GM08714 (cell line): ENCODE measurements around the gene INTS7.
"Not testable (repeated sequence)": the region's sequence is repeated elsewhere in the genome, so short reads cannot be mapped to it uniquely, and the experiment has no call there.

ENCODE experiments used
- H3K4me3 ChIP-seq: fragments of 200-500 bp; sonication (Bioruptor generic); 2 replicates; pipeline ENCODE4 v1.5.1; 2014; ENCODE audit warnings: mild to moderate bottlenecking, low read length, inconsistent platforms
- ZNF274 ChIP-seq: IDR thresholded peaks from 2 replicates; pipeline ENCODE4 v1.6.1; 2012; ENCODE audit warnings: mild to moderate bottlenecking, low read depth, low read length

INTS7 gene

GRCh38 chr1:211975152-211975941 lies 60.0 kb downstream of the INTS7 start:
- no peak for TF ChIP-seq ZNF274
- H3K4me3 ChIP-seq: no peak overlapping the region

DNA sequence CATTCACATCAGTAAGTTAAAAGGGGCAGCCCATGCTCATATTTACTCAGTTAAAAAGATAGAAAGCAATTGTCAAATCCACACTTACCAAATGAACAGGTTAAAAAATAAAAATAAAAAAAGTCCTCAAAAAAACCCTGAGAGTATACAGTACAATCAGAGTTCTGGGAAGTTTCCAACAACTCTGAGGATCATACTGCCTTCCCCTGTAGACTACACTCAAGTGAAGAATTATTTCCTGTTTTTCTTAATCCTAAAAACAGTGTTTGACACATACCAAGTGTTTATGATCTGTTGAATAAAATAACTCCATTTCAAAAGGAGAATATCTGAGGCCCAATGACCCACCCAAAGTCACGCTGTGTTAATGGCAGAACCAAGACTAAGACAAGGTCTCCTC lies 61.8 kb downstream of the INTS7 start:
- TF ChIP-seq ZNF274: no peak
- H3K4me3 ChIP-seq: no peak overlapping the region

- TF ChIP-seq ZNF274: no peak
- no peak overlapping the region for H3K4me3 ChIP-seq
Observed at GRCh38 chr1:211968200-211968834, 67.0 kb downstream of the INTS7 start.

DNA sequence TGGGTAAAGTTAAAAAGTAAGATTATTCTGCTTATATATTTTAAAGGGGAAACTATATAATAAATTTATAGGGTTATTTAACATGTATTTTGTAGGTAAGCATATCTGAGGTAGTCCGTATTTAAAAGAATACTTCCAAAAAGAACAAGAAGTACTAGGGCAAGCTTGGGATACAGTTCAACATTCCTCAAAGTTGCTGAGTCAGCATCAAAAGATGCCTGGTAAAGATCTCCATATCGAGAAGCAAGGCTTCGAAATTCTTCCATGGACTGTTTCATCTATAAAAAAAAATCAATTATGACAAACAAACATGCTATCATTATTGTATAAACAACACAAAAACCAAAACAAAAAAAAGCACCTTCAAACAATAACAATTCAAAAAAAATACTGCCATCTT lies 67.7 kb downstream of the INTS7 start:
- H3K4me3 ChIP-seq: no peak overlapping the region
- no peak for TF ChIP-seq ZNF274

- no peak for TF ChIP-seq ZNF274
- H3K4me3 ChIP-seq: no peak overlapping the region
Observed at GRCh38 chr1:211965108-211965805, 70.1 kb downstream of the INTS7 start.

GRCh38 chr1:211959680-211960079 lies 75.7 kb downstream of the INTS7 start:
- TF ChIP-seq ZNF274: no peak
- H3K4me3 ChIP-seq: no peak overlapping the region

DNA sequence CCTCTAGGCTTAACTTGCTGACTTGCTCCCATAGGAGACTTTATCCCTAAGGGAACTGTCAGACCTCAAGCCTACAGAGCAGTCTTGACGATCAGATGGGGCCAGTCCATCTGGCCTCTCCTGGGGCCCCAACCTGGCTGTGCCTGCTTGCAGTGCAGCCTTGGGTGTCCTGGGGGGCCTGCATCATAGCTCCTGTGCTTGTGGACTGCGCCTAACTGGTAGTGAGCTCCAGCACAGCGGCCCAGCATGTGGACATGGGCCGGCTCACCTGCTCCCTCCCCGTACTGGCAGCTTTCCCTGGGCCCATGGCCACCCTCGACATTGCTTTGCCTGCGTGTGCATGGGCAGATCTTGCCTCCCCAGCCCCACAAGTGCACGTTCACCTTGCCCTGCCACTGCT lies 76.1 kb downstream of the INTS7 start:
- no peak for TF ChIP-seq ZNF274
- H3K4me3 ChIP-seq: no peak overlapping the region

GRCh38 chr1:211954028-211954427 lies 81.3 kb downstream of the INTS7 start:
- H3K4me3 ChIP-seq: not testable (repeated sequence)

DNA sequence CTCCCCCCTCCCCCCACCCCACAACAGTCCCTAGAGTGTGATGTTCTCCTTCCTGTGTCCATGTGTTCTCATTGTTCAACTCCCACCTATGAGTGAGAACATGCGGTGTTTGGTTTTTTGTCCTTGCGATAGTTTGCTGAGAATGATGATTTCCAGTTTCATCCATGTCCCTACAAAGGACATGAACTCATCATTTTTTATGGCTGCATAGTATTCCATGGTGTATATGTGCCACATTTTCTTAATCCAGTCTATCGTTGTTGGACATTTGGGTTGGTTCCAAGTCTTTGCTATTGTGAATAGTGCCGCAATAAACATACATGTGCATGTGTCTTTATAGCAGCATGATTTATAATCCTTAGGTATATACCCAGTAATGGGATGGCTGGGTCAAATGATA lies 81.8 kb downstream of the INTS7 start:
- not testable (repeated sequence) for H3K4me3 ChIP-seq

DNA sequence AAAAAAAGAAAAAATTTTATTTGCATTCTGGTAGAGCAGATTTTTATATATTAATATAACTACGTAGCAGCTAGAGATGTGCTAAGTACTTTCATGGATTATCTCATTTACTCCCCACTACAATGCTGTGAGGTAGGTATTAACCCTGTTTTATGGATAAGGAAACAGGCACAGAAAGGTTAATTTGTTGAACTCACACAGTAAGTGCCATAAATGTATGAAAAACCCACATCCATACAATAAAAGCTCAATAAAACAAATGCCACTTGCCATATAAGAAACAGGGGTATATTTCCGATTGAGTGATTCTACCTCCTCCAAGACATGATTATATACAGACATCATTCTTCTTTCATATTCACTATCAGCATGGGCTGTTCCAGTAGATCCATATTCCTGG lies 83.1 kb downstream of the INTS7 start:
- no peak for TF ChIP-seq ZNF274
- H3K4me3 ChIP-seq: no peak overlapping the region

- H3K4me3 ChIP-seq: no peak overlapping the region
- no peak for TF ChIP-seq ZNF274
Observed at GRCh38 chr1:211951856-211952255, 83.5 kb downstream of the INTS7 start.

- H3K4me3 ChIP-seq: no peak overlapping the region
- TF ChIP-seq ZNF274: no peak
Observed at GRCh38 chr1:211948377-211948776, 87.0 kb downstream of the INTS7 start.

DNA sequence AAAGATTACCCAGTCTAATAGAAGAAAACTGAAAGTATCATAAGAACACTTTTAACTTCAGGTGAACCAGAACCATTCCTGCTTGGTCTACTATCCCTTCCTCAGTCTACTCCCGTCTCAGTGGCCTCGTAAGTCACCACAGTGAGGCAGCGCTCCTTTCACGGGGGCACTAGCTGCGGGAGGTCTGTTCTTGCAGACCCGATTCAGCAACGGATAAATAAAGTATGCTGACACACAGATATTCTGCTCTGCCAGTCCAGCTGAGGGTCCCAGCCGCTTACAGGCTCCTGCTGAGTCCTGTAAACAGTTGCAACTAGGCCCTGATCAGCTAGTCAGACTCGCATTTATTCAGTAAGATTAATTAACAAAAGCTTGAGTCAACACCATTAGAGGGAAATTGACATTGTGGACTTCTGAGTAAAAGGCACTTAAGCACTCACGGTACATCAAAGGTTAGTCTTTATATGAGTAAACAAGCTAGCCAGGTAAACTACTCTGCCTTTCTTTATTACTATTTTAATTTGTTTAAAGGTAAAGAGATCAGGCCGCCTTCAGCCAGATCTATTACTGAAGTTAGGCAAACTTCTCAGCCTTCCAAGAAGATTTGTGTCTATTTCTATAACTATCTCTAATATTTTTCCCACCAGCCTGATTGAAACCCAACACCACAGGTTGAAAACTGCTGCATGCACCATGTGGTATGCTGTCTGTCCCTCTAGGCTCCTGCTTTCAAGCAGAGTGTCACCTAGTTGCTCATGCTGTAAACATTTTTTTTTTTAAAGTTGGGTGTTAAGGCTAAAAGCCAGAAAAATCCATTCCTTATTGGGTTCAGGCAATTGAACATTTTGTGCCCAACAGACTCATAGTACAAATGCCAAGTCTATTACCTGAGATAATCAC lies 87.7 kb downstream of the INTS7 start:
- no peak for TF ChIP-seq ZNF274
- no peak overlapping the region for H3K4me3 ChIP-seq

DNA sequence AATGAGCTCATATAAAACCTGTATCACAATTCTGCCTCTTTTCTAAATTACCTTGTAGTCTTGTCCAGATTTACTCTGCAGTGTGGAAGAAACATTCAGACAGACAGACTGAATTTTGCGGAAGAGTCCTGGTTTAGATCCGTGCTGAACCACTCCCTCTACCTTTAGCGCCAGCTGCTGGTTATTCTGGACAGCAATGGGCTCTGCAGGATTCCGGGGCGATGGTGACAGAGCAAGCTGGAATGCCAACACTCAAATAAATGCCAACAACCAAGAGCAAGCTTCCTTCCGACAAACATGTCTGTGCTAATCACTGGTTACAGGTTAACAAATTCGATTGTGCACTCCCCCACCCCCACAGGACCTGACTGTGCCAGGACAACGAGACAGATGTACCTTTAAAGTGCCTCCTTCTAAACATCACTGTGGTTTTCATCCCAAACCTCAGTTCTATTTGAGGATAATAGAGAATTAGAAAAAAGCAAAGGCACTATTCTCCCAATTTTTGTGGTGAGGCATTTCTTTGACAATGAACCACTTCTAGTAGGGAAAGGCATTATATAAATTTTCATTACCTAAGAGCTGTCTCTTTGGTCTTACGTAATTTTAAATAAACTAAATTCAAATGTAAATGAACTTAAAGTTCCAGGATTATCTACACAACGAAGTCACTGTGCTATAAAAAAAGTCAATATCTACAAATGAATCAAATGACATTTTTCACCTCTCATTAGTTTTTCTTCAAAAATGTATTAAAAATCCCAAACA lies 90.4 kb downstream of the INTS7 start:
- no peak for TF ChIP-seq ZNF274
- no peak overlapping the region for H3K4me3 ChIP-seq
